ENCODE results near the gene ELOVL5. TPM values are rescaled to one million over a fixed set of nuclear protein-coding genes. Genes with fewer than 3 reads are reported as not detected.

ELOVL5 gene
- total RNA-seq, 2 donors from 2014 or later, result 103 to 108 TPM

- peaks cover 37% of the 10 kb centered on the region for H3K36me3 ChIP-seq (ENCODE audit: control insufficient read depth, insufficient read depth, low read length)
- no peak for TF ChIP-seq CTCF (conservative IDR thresholded peaks at IDR 0.05)
- Mint-ChIP-seq H3K4me3 (no peak overlapping the region), H3K4me1 (no peaks in the 10 kb centered on the region), H3K27ac (no peak overlapping the region), H3K36me3 (ENCODE audit: low read depth) (peaks cover 49% of the 10 kb centered on the region), H3K27me3 (ENCODE audit: insufficient read depth) (no peaks in the 10 kb centered on the region), H3K9me3 (no peaks in the 10 kb centered on the region)
- 91 to 94% methylated on average over 8 to 11 of the region's 11 CpGs for WGBS, 2 experiments (ENCODE audit: insufficient coverage in 1 of 2, insufficient read length in 1 of 2)
- H3K4me3 ChIP-seq (ENCODE audit: low read length), result no peak overlapping the region
- H3K4me1 ChIP-seq (ENCODE audit: control insufficient read depth, insufficient read depth, low read length), result peaks cover 2% of the 10 kb centered on the region
- DNase-seq, result no peak
- H3K27ac ChIP-seq (ENCODE audit: low read depth, low read length), result no peak overlapping the region
- no peaks in the 10 kb centered on the region for H3K9me3 ChIP-seq (ENCODE audit: control insufficient read depth, low read length)
- H3K9ac ChIP-seq (ENCODE audit: extremely low read depth, low read length, poor library complexity, severe bottlenecking), result no peak overlapping the region
- H3K27me3 ChIP-seq (ENCODE audit: control insufficient read depth, insufficient read depth, low read length, poor library complexity, severe bottlenecking), result no peaks in the 10 kb centered on the region
Measured at GRCh38 chr6:53259860-53260580, 88.7 kb downstream of the ELOVL5 start.

GRCh38 chr6:53258774-53259155 lies 90.0 kb downstream of the ELOVL5 start:
- Histone ChIP-seq H3K4me3 (ENCODE audit: low read length) (no peak overlapping the region), H3K27me3 (ENCODE audit: control insufficient read depth, insufficient read depth, low read length, poor library complexity, severe bottlenecking) (no peaks in the 10 kb centered on the region), H3K9me3 (ENCODE audit: control insufficient read depth, low read length) (no peaks in the 10 kb centered on the region), H3K9ac (ENCODE audit: extremely low read depth, low read length, poor library complexity, severe bottlenecking) (no peak overlapping the region), H3K27ac (ENCODE audit: low read depth, low read length) (no peak overlapping the region), H3K36me3 (ENCODE audit: control insufficient read depth, insufficient read depth, low read length) (peaks cover 32% of the 10 kb centered on the region), H3K4me1 (ENCODE audit: control insufficient read depth, insufficient read depth, low read length) (no peaks in the 10 kb centered on the region)
- Mint-ChIP-seq H3K36me3 (ENCODE audit: low read depth) (peaks cover 46% of the 10 kb centered on the region), H3K4me3 (no peak overlapping the region), H3K9me3 (no peaks in the 10 kb centered on the region), H3K27ac (no peak overlapping the region), H3K4me1 (no peaks in the 10 kb centered on the region), H3K27me3 (ENCODE audit: insufficient read depth) (no peaks in the 10 kb centered on the region)
- TF ChIP-seq CTCF (conservative IDR thresholded peaks at IDR 0.05), result no peak
- 91 to 94% methylated on average over 5 of the region's 5 CpGs for WGBS, 2 experiments (ENCODE audit: insufficient coverage in 1 of 2, insufficient read length in 1 of 2)
- DNase-seq, result peak; percentile 36

GRCh38 chr6:53258076-53258773 lies 90.5 kb downstream of the ELOVL5 start:
- no peaks in the 10 kb centered on the region for H3K4me1 ChIP-seq (ENCODE audit: control insufficient read depth, insufficient read depth, low read length)
- 93 to 94% methylated on average over 2 of the region's 2 CpGs for WGBS, 2 experiments (ENCODE audit: insufficient coverage in 1 of 2, insufficient read length in 1 of 2)
- Mint-ChIP-seq H3K4me3 (no peak overlapping the region), H3K4me1 (no peaks in the 10 kb centered on the region), H3K27ac (no peak overlapping the region), H3K27me3 (ENCODE audit: insufficient read depth) (no peaks in the 10 kb centered on the region), H3K9me3 (no peaks in the 10 kb centered on the region), H3K36me3 (ENCODE audit: low read depth) (peaks cover 44% of the 10 kb centered on the region)
- no peak overlapping the region for H3K9ac ChIP-seq (ENCODE audit: extremely low read depth, low read length, poor library complexity, severe bottlenecking)
- H3K4me3 ChIP-seq (ENCODE audit: low read length), result no peak overlapping the region
- TF ChIP-seq CTCF (conservative IDR thresholded peaks at IDR 0.05), result peak; percentile 46
- DNase-seq, result peak; percentile 40
- H3K9me3 ChIP-seq (ENCODE audit: control insufficient read depth, low read length), result no peaks in the 10 kb centered on the region
- H3K27me3 ChIP-seq (ENCODE audit: control insufficient read depth, insufficient read depth, low read length, poor library complexity, severe bottlenecking), result no peaks in the 10 kb centered on the region
- no peak overlapping the region for H3K27ac ChIP-seq (ENCODE audit: low read depth, low read length)
- H3K36me3 ChIP-seq (ENCODE audit: control insufficient read depth, insufficient read depth, low read length), result peaks cover 28% of the 10 kb centered on the region
